ENCODE results near the gene MAGEA9B.

- no peak for TF ChIP-seq SUZ12 (IDR thresholded peaks at IDR 0.05)
- TF ChIP-seq BHLHE40 (IDR thresholded peaks at IDR 0.05; ENCODE audit: borderline replicate concordance): no peak
- TF ChIP-seq ARNT (IDR thresholded peaks at IDR 0.05): no peak
- no peak for TF ChIP-seq FOXK2 (IDR thresholded peaks at IDR 0.05)
- TF ChIP-seq PKNOX1 (IDR thresholded peaks at IDR 0.05): no peak
- no peak for TF ChIP-seq FOXM1 (IDR thresholded peaks at IDR 0.05; ENCODE audit: borderline replicate concordance)
- TF ChIP-seq NFRKB (IDR thresholded peaks at IDR 0.05): no peak
- TF ChIP-seq HDGF (IDR thresholded peaks at IDR 0.05; ENCODE audit: borderline replicate concordance): no peak
- TF ChIP-seq SP1 (IDR thresholded peaks at IDR 0.05): no peak
- no peak for TF ChIP-seq L3MBTL2 (conservative IDR thresholded peaks at IDR 0.05)
These were observed 31.6 kb upstream of the MAGEA9B start for GRCh38 chrX:149618871-149619270.
